HG03575 (cell line): ENCODE data around the gene CDAN1.

Experiments
- ATAC-seq: cut with Tn5 transposase; IDR thresholded peaks from one replicate; pipeline ENCODE4 v1.9.1; 2021; ENCODE audit not compliant: unreplicated experiment, insufficient number of reproducible peaks, low FRiP score; ENCODE audit errors: extremely low read depth

CDAN1 gene

DNA sequence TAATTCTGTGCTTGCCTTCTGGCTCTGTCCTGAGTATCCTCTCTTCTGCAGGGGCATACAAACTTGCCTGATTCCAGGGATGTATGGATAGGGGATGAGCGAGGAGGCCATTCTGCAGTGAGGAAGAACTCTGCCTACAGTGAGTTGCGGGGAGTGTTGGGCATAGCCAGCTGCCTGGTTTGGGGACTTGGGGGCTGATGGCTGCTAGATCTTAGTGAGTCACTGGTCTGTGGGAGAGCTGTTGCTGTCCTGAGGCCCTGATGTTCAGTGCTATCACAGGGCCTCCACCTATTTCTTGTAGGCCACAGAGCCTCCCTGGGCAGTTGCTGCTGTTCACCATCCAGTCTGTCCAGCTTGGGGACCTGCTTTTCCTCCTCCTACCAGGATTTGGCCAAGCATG is 20.3 kb downstream of the CDAN1 start:
- ATAC-seq: no peak

DNA sequence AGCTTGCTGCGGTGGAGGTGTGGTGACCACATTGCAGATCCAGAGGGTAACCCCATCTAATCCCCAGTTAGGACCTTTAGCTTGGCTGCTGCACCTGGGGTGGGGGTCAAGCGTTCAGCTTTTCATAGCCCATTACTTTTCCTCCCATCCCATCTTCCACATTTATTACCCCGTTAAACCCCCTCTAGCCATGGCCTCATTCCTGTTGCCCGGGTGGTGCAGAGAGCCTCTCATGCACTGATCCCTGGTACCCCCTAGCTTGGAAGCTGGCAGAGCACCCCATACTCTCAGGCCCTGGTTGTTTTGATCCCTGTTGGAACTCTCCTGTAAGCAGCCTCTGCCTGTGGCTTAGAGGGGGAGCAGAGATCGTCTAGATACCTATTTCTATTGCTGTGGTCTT is 20.8 kb downstream of the CDAN1 start:
- no peak for ATAC-seq

DNA sequence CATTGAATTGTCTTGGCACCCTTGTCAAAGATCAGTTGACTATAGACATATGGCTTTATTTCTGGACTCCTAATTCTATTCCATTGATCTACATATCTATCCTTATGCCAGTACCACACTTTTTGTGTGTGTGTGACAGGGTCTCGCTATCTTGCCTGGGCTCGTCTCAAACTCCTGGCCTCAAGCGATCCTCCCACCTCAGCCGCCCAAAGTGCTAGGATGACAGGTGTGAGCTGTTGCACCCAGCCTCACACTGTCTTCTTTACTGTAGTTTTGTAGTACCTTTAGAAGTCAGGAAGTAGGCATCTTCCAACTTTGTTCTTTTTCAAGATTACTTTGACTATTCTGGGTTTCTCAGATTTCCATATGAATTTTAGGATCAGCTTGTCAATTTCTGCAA is 24.3 kb downstream of the CDAN1 start:
- ATAC-seq: no peak

DNA sequence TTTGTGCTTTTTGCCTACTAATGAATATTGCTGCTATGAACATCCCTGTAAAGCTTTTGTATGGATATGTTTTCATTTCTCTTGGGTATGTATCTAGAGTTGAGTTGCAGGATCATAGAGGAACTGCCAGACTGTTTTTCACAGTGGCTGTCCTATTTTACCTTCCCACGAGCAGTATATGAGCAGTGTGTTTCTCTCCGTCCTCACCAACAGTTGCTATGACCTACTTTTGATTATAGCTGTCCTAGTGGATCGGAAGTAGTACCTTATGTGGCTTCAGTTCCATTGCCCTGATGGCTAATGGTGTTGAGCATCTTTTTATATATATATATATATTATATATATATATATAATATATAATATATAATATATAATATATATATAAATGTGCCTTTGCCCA is 25.2 kb downstream of the CDAN1 start:
- no peak for ATAC-seq

DNA sequence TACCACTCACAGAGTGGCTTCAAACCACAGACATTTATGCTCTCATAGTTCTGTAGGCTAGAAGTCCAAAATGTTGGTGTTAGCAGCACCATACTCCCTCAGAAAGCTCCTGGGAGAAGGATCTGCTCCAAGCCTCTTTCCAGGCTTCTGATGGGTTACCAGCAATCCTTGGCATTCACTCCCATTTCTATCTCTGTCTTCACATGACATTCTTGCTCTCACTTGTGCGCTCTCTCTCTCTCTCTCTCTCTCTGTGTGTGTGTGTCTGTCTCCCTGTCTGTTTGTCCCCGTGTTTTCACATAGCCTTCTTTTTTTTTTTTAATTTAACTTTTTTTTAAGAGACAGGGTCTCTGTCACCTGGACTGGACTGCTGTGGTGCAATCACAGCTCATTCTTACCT is 26.3 kb downstream of the CDAN1 start:
- ATAC-seq: no peak

- no peak for ATAC-seq
Measured at GRCh38 chr15:42707873-42708544, 28.9 kb downstream of the CDAN1 start.

DNA sequence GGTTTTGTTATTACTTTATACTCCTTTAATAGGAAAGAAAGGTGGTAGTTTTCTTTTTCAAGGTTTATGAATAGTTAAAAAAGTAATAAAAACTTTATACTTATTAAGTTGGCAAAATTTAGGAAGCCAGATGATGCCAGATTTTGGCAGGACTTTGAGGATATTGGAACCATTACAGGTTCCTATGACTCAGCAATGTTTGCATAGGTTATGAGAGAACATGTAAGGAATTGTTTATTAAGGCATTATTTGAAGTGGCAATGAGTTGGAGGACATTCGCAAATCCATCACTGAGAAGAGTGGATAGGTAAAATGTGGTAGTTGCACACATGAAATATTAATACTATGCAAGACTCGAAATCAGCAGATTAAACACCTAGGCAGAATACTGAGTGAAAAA is 29.9 kb downstream of the CDAN1 start:
- ATAC-seq: no peak

DNA sequence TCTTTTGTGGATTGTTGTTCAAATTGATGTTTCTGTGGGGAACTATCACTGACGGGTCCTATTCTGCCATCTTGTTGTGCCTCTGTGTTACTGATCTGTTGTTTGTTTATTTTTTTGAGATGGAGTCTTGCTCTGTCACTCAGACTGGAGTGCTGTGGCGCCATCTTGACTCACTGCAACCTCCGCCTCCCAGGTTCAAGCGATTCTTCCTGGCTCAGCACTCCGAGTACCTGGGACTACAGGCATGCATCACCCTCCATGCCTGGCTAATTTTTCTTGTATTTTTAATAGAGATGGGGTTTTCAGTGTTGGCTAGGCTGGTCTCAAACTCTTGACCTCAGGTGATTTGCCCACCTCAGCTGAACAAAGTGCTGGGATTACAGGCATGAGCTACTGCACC is 31.6 kb downstream of the CDAN1 start:
- ATAC-seq: no peak

GRCh38 chr15:42704492-42704926 is 32.4 kb downstream of the CDAN1 start:
- ATAC-seq: no peak

DNA sequence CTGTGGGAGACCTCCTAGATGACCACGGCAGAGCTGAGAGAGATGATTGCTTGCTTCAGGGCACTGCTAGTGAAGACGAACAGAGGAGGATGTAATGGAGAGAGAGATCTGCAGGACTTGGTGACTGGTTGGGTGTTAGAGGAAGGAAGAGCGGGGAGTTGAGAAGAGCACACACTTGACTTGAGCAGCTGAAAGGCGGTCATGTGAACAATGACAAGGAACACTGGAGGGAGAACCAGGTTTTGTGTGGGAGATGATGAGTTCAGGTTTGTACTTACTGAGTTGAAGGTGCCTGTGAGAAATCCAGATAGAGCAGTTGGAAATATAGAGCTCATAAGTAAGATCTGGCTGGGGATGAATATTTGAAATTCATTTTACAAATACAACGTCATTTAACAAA is 40.3 kb downstream of the CDAN1 start:
- no peak for ATAC-seq

GRCh38 chr15:42695527-42696071 is 41.3 kb downstream of the CDAN1 start:
- ATAC-seq: no peak

- no peak for ATAC-seq
Measured at GRCh38 chr15:42694398-42694797, 42.5 kb downstream of the CDAN1 start.

GRCh38 chr15:42693942-42694341 is 43.0 kb downstream of the CDAN1 start:
- no peak for ATAC-seq

DNA sequence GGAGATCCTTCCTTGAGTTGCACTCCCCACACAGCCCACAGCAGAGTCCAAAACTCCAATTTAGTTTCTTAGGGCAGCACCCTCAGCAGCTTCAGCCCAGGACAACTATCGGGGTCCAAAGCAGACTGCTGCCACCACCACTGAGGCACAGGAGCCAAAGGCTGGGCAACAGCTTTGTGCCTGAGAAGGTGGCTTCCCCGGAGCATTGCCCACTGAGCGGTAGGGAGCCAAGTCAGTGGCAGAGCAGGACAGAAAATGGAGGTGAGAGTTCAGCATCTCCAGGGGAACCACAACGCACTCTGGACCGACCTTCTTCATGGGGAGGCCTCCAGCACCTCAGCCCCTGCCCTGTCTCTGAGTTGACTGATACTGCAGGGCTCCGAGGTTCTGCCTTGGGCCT is 43.4 kb downstream of the CDAN1 start:
- no peak for ATAC-seq

DNA sequence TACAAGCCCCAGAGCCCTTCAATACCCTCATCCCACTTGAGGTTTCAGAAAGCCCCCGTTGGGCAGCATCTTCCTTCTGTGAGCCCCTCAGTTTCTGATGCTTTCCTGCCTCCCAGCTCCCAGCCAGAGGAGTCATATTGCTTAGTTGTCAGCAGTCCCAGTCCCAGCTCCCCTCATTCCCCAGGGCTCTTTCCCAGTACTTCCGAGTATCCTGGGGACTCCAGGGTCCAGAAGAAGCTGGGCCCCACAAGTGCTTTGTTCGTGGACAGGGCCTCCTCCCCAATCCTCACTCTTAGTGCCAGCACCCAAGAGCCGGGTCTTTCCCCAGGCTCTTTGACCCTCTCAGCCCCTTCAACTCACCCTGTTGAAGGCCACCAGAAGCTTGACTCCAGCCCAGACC is 43.9 kb downstream of the CDAN1 start:
- ATAC-seq: no peak

- no peak for ATAC-seq
Measured at GRCh38 chr15:42692536-42692935, 44.4 kb downstream of the CDAN1 start.

- ATAC-seq: no peak
Measured at GRCh38 chr15:42691770-42692169, 45.2 kb downstream of the CDAN1 start.

GRCh38 chr15:42691308-42691707 is 45.6 kb downstream of the CDAN1 start:
- no peak for ATAC-seq

DNA sequence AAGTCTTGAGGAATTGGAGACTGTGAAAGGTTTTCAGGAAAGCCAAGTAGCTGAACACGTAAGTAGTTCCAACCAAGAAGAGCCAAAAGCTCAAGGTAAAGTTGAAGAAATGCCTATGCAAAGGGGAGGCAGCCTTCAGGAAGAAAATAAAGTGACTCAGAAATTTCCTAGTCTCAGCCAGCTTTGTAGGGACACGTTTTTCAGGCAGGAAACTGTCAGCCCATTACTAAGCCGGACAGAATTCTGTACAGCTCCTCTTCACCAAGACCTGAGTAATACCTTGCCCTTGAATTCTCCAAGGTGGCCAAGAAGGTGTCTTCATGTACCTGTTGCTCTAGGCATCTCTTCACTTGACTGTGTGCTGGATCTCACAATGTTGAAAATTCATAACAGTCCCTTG is 48.6 kb downstream of the CDAN1 start:
- ATAC-seq: no peak

- no peak for ATAC-seq
Measured at GRCh38 chr15:42687740-42688139, 49.2 kb downstream of the CDAN1 start.

DNA sequence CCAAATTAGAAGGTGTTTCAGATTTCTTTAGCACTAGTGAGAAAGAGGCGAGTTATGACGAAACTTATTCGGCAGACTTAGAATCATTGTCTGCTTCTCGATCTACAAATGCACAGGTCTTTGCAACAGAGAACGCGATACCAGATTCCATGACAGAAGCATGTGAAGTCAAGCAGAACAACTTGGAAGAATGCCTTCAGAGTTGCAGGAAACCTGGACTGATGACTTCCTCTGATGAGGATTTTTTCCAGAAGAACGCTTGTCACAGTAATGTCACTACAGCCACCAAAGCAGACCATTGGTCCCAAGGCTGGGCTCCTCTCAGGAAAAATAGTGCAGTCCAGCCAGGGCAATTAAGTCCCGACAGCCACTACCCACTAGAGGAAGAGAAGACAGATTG is 50.6 kb downstream of the CDAN1 start:
- no peak for ATAC-seq
